ENCODE measurements around the gene MYEOV. TPM values are rescaled to one million over a fixed set of nuclear protein-coding genes. Genes with fewer than 3 reads are reported as not detected.

MYEOV gene
- total and polyA plus RNA-seq, 10 of the 15 experiments (the other 5 are each of a cell fraction or from before 2014, with no cell fraction given), result 0.05 to 0.40 (median 0.26) TPM; not detected in 3

GRCh38 chr11:69267395-69267805 lies 26.6 kb upstream of the MYEOV start:
- H3K79me2 ChIP-seq (ENCODE audit: control insufficient read depth, insufficient read depth, low read length), result no peaks in the 10 kb centered on the region
- H3K4me2 ChIP-seq (ENCODE audit: control insufficient read depth, insufficient read depth), result no peak overlapping the region
- no peaks in the 10 kb centered on the region for H3K36me3 ChIP-seq (ENCODE audit: control insufficient read depth in 2 of 2, insufficient read depth in 2 of 2, low read length in 1 of 2)
- RAD21 ChIA-PET (ENCODE audit: unreplicated experiment), result no interaction called here
- H3K9ac ChIP-seq (ENCODE audit: control insufficient read depth, insufficient read depth, low read length), result no peak overlapping the region
- in situ Hi-C loops (cut with MboI) (no loop called here), intact Hi-C loops (cut with micrococcal nuclease; ENCODE audit: unreplicated experiment) (no loop called here)
- FAIRE-seq (no peak), DNase-seq (ENCODE audit: low read depth, low spot score) (no peak), ATAC-seq (no peak)
- SMC1A ChIA-PET (ENCODE audit: uncharacterized antibody, unreplicated experiment), result interaction anchor here (0.9 kb wide), 1 partner anchor 9 kb away, joined by 3 read pairs; no protein-coding TSS in a partner anchor
- H3K9me3 ChIP-seq (replicated peaks; ENCODE audit: control insufficient read depth, insufficient read depth, low read length), result no peaks in the 10 kb centered on the region; the same call in 2 of the 3 replicates
- TF ChIP-seq RELB (IDR thresholded peaks at IDR 0.05; ENCODE audit: low read depth) (no peak), NR2C2 (IDR thresholded peaks at IDR 0.05; ENCODE audit: borderline replicate concordance, control insufficient read depth, insufficient read length, low read depth) (no peak), ELK1 (IDR thresholded peaks at IDR 0.05; ENCODE audit: low read depth, low read length) (no peak), ZNF24 (IDR thresholded peaks at IDR 0.05) (no peak), PRDM15 (CRISPR knock-in tag; IDR thresholded peaks at IDR 0.05) (no peak), CEBPB (IDR thresholded peaks at IDR 0.05; ENCODE audit: borderline replicate concordance in 1 of 2, low read depth in 2 of 2, low read length in 2 of 2) (no peak), EP300 (IDR thresholded peaks at IDR 0.05; ENCODE audit: borderline replicate concordance in 1 of 2, control insufficient read depth in 1 of 2, low read depth in 2 of 2, low read length in 2 of 2) (no peak), ZBED1 (IDR thresholded peaks at IDR 0.05; ENCODE audit: borderline replicate concordance) (no peak), BRCA1 (IDR thresholded peaks at IDR 0.05; ENCODE audit: low read depth, low read length) (no peak), BHLHE40 (IDR thresholded peaks at IDR 0.05; ENCODE audit: borderline replicate concordance in 1 of 2, low read depth in 2 of 2, low read length in 1 of 2) (no peak), HDAC6 (IDR thresholded peaks at IDR 0.05; ENCODE audit: unreplicated experiment) (no peak), USF1 (IDR thresholded peaks at IDR 0.05; ENCODE audit: borderline replicate concordance, extremely low read length, insufficient read depth, low read depth, low read length) (no peak), ZNF274 (IDR thresholded peaks at IDR 0.05; ENCODE audit: insufficient read depth, insufficient read length) (no peak), CHD2 (IDR thresholded peaks at IDR 0.05; ENCODE audit: borderline replicate concordance, low read depth, low read length) (no peak), RAD21 (IDR thresholded peaks at IDR 0.05; ENCODE audit: insufficient read depth, low read depth, low read length) (no peak), SREBF1 (IDR thresholded peaks at IDR 0.05; ENCODE audit: low read length) (no peak), HDGF (IDR thresholded peaks at IDR 0.05) (no peak)
- CTCF ChIA-PET, result no interaction called here
- POLR2A ChIA-PET, result no interaction called here
- H3K4me1 ChIP-seq (ENCODE audit: control insufficient read depth, insufficient read depth, low read length), result no peaks in the 10 kb centered on the region
- no peaks in the 10 kb centered on the region for H4K20me1 ChIP-seq (ENCODE audit: control insufficient read depth, insufficient read depth)
- BruUV-seq (replicated peaks), result no TSS peak
- no peak overlapping the region for H3K27ac ChIP-seq (ENCODE audit: control insufficient read depth, insufficient read depth)
- no peaks in the 10 kb centered on the region; a peak in 1 of 4 replicates for H3K27me3 ChIP-seq (replicated peaks in 1 of 2; ENCODE audit: control insufficient read depth in 2 of 2, insufficient read depth in 2 of 2, low read length in 1 of 2)
- 75% methylated on average over 12 of the region's 12 CpGs for WGBS (ENCODE audit: insufficient coverage, insufficient replicate concordance, low lambda C conversion rate, missing lambda C conversion rate)
- no peak overlapping the region for H2AFZ ChIP-seq (ENCODE audit: control insufficient read depth, low read depth, low read length)
- no peak overlapping the region for H3K4me3 ChIP-seq
